NT2/D1 (cell line): ENCODE data around the gene RFXANK.
"Not testable (repeated sequence)": the region's sequence is repeated elsewhere in the genome, so short reads cannot be mapped to it uniquely, and the experiment has no call there.

ENCODE experiments used
- DNase-seq: peaks from one replicate; pipeline ENCODE4 v3.0.0-alpha.2; 2011; ENCODE audit warnings: low read depth, low spot score
- H3K27me3 ChIP-seq: 2 replicates; pipeline ENCODE4 v1.6.0; 2011; ENCODE audit warnings: mild to moderate bottlenecking; ENCODE audit not compliant: insufficient read length, insufficient read depth
- H3K36me3 ChIP-seq: 2 replicates; pipeline ENCODE4 v1.6.1; 2011; ENCODE audit warnings: mild to moderate bottlenecking, low read length, mixed read lengths; ENCODE audit not compliant: insufficient read depth, insufficient read length
- H3K4me1 ChIP-seq: 2 replicates; pipeline ENCODE4 v1.5.1; 2011; ENCODE audit not compliant: insufficient read depth, insufficient read length
- H3K4me3 ChIP-seq: 2 replicates; pipeline ENCODE4 v1.5.1; 2011; ENCODE audit warnings: low read depth; ENCODE audit not compliant: insufficient read length
- H3K9ac ChIP-seq: 2 replicates; pipeline ENCODE4 v1.6.0; 2011; ENCODE audit warnings: low read depth; ENCODE audit not compliant: insufficient read length
- H3K9me3 ChIP-seq: 2 replicates; pipeline ENCODE4 v1.5.1; 2011; ENCODE audit warnings: mild to moderate bottlenecking, low read length; ENCODE audit not compliant: insufficient read depth
- SUZ12 ChIP-seq: IDR thresholded peaks from 2 replicates; pipeline ENCODE4 v1.6.1; 2011; ENCODE audit not compliant: insufficient read length, insufficient read depth; ENCODE audit errors: extremely low read depth
- YY1 ChIP-seq: IDR thresholded peaks from 2 replicates; pipeline ENCODE4 v1.6.1; 2011; ENCODE audit not compliant: insufficient read length, insufficient read depth
- ZNF274 ChIP-seq: IDR thresholded peaks from 2 replicates; pipeline ENCODE4 v1.6.1; 2011; ENCODE audit warnings: mild to moderate bottlenecking, low read depth, low read length

The RFXANK gene

DNA sequence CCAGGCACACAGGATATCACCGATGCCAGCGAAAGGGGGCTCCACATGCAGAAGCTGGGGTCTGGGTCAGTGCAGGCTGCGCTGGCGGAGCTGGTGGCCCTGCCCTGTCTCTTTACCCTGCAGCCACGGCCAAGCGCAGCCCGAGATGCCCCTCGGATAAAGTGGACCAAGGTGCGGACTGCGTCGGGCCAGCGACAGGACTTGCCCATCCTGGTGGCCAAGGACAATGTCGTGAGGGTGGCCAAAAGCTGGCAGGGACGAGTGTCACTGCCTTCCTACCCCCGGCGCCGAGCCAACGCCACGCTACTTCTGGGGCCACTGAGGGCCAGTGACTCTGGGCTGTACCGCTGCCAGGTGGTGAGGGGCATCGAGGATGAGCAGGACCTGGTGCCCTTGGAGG, 26.9 kb downstream of the RFXANK start:
- DNase-seq = no peak

GRCh38 chr19:19221000-19221399, 28.9 kb downstream of the RFXANK start:
- not testable (repeated sequence) for H3K4me1 ChIP-seq, DNase-seq, H3K9me3 ChIP-seq, H3K36me3 ChIP-seq, H3K9ac ChIP-seq, H3K4me3 ChIP-seq
- peaks cover 21% of the 10 kb centered on the region for H3K27me3 ChIP-seq

More for the DNA sequence above, 26.9 kb downstream of the RFXANK start:
- no peak overlapping the region for H3K9ac ChIP-seq
- TF ChIP-seq ZNF274 = no peak
- TF ChIP-seq SUZ12 = no peak
- no peak for TF ChIP-seq YY1
- peaks cover 2% of the 10 kb centered on the region for H3K4me1 ChIP-seq
- peaks cover 26% of the 10 kb centered on the region for H3K27me3 ChIP-seq
- H3K36me3 ChIP-seq = no peaks in the 10 kb centered on the region
- no peak overlapping the region for H3K4me3 ChIP-seq
- peaks cover 2% of the 10 kb centered on the region; the same call in 1 of the 2 replicates for H3K9me3 ChIP-seq

GRCh38 chr19:19223060-19223459, 31.0 kb downstream of the RFXANK start:
- H3K4me1 ChIP-seq = peaks cover 4% of the 10 kb centered on the region
- H3K4me3 ChIP-seq = no peak overlapping the region
- peaks cover 32% of the 10 kb centered on the region for H3K27me3 ChIP-seq
- DNase-seq = no peak
- TF ChIP-seq SUZ12 (no peak), YY1 (no peak), ZNF274 (no peak)
- H3K9me3 ChIP-seq = peaks cover 6% of the 10 kb centered on the region; the same call in 1 of the 2 replicates
- no peak overlapping the region for H3K9ac ChIP-seq
- H3K36me3 ChIP-seq = no peaks in the 10 kb centered on the region

DNA sequence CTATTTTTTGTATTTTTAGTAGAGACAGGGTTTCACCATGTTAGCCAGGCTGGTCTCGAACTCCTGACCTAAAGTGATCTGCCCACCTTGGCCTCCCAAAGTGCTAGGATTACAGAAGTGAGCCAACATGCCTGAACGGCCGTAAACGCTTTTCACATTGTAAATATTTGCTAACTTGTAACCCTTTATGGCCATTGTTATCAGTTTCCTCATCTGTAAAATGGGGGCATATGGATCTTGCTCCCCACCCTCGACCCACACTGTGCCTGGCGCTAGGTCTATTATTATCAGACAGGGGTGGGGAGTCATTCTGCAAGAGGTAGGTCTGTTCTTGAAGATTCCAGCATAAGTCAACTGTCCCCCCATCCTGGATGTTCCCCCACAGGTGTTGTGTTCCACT, 31.6 kb downstream of the RFXANK start:
- Histone ChIP-seq H3K4me1 (peaks cover 4% of the 10 kb centered on the region), H3K4me3 (no peak overlapping the region), H3K36me3 (no peaks in the 10 kb centered on the region), H3K9ac (no peak overlapping the region), H3K27me3 (peaks cover 32% of the 10 kb centered on the region), H3K9me3 (peaks cover 6% of the 10 kb centered on the region; the same call in 1 of the 2 replicates)
- TF ChIP-seq ZNF274 (no peak), YY1 (no peak), SUZ12 (no peak)
- DNase-seq = no peak

DNA sequence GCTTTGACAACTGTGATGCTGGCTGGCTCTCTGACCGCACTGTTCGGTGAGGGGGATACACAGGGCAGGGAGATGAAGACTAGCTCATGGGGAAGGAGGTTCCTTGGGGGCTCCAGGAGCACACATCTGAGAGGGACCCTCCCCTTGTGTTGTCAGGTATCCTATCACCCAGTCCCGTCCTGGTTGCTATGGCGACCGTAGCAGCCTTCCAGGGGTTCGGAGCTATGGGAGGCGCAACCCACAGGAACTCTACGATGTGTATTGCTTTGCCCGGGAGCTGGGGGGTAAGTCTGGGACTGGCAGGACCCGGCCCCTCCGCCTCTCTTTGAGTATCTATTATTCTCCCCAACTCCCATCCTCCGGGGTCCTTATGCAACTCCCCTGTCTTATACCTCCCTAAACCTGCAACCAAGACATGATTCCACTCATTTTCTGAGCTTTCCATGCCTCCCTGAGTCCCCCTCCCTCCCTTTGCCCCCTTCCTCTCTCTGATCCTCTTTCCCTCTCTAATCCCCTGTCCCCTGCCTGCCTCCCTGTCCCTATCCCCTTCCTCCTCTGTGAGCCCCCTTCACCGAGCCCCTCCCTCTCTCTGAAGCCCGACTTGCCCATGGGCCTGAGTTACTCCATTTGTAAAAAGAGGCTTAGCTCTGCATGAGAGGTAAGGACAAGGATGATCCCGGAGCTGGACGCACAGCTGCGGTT, 32.2 kb downstream of the RFXANK start:
- peak overlapping the region; percentile 40 for H3K4me3 ChIP-seq
- H3K9ac ChIP-seq = peak overlapping the region; percentile 75
- DNase-seq = no peak
- TF ChIP-seq ZNF274 = no peak
- no peak for TF ChIP-seq YY1
- no peak for TF ChIP-seq SUZ12
- H3K36me3 ChIP-seq = no peaks in the 10 kb centered on the region
- H3K9me3 ChIP-seq = peaks cover 6% of the 10 kb centered on the region; the same call in 1 of the 2 replicates
- peaks cover 32% of the 10 kb centered on the region for H3K27me3 ChIP-seq
- H3K4me1 ChIP-seq = peaks cover 4% of the 10 kb centered on the region

- TF ChIP-seq SUZ12 (no peak), ZNF274 (no peak), YY1 (no peak)
- Histone ChIP-seq H3K9ac (peak overlapping the region; percentile 75), H3K4me3 (peak overlapping the region; percentile 40), H3K36me3 (no peaks in the 10 kb centered on the region), H3K27me3 (peaks cover 32% of the 10 kb centered on the region), H3K9me3 (peaks cover 6% of the 10 kb centered on the region; the same call in 1 of the 2 replicates), H3K4me1 (peaks cover 4% of the 10 kb centered on the region)
- DNase-seq = peak; percentile 73
Measured at GRCh38 chr19:19224852-19225494, 32.9 kb downstream of the RFXANK start.

DNA sequence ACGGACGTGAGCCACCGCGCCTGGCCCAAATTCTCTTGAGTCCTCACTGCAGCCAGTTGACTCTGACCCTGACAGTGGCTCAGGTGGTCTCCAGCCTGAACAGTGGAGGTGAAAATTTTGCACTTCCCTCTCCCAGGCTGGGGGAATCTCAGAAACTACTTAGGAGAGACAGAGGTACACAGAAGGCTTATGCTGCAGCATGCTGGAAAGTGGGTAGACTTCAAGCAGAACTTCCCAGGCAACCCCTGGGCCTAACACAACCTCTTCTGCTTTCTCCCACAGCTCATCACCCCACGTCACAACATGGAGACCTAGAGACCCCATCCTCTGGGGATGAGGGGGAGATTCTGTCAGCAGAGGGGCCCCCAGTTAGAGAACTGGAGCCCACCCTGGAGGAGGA, 34.1 kb downstream of the RFXANK start:
- Histone ChIP-seq H3K4me3 (no peak overlapping the region), H3K36me3 (no peaks in the 10 kb centered on the region), H3K4me1 (peaks cover 4% of the 10 kb centered on the region), H3K9ac (no peak overlapping the region), H3K27me3 (peaks cover 32% of the 10 kb centered on the region), H3K9me3 (peaks cover 6% of the 10 kb centered on the region; the same call in 1 of the 2 replicates)
- TF ChIP-seq ZNF274 = no peak
- no peak for TF ChIP-seq YY1
- TF ChIP-seq SUZ12 = no peak
- DNase-seq = no peak
